GM12878 (cell line): ENCODE results near the gene WDR41. TPM values are rescaled to one million over a fixed set of nuclear protein-coding genes. Genes with fewer than 3 reads are reported as not detected.

Experiments
- CREB1 ChIP-seq: IDR thresholded peaks from 2 replicates; pipeline ENCODE4 v1.6.1; 2012; ENCODE audit warnings: low read depth, mild to moderate bottlenecking, inconsistent platforms
- DPF2 ChIP-seq: fragments of 450-650 bp; IDR thresholded peaks from 2 replicates; pipeline ENCODE4 v1.6.1; 2017; ENCODE audit warnings: mild to moderate bottlenecking
- HDAC6 ChIP-seq: fragments of 200-600 bp; sonication (generic); IDR thresholded peaks from one replicate; pipeline ENCODE4 v1.8.0; 2017; ENCODE audit warnings: antibody characterized with exemption; ENCODE audit not compliant: unreplicated experiment
- IKZF2 ChIP-seq, 2 experiments: fragments of 450-650 bp; IDR thresholded peaks; 2 replicates each; pipeline ENCODE4 v1.6.1; 2017; ENCODE audit warnings: mild to moderate bottlenecking in 2 of 2, moderate library complexity in 2 of 2
- NRF1 ChIP-seq: conservative IDR thresholded peaks from 2 replicates; pipeline ENCODE4 v1.6.1; 2011; ENCODE audit warnings: mild to moderate bottlenecking, low read depth, low read length, improper control_type of control experiment
- RBBP5 ChIP-seq: fragments of 200-600 bp; sonication (generic); conservative IDR thresholded peaks from 2 replicates; pipeline ENCODE4 v1.6.1; 2016
- polyA plus RNA-seq, 11 experiments: library from polyadenylated mRNA; depleted of rRNA in 4 of 11; unstranded in 6 of 11; stranded (reverse) in 5 of 11; fragments of >200 nt; fragmentation: Nextera tagmentation in 4 of 11; fragmentation: Illumina TruSeq in 1 of 11; extraction: Ambion mirVana in 4 of 11; extraction: Trizol in 1 of 11; gene quantifications; 1 replicate in 1 of 11; 2 replicates in 10 of 11; pipeline versions ENCODE4 v1.2.1 to v1.2.3, GENCODE V29; 2011 to 2016; ENCODE audit warnings: inconsistent platforms in 2 of 11, missing spikeins in 2 of 11, low read depth in 1 of 11
- total RNA-seq, 4 experiments: library from RNA; depleted of rRNA in 3 of 4; stranded (reverse); fragments of >200 nt in 3 of 4; fragmentation: Illumina TruSeq in 1 of 4; extraction: Trizol in 1 of 4; gene quantifications; 2 replicates each; pipeline versions ENCODE4 v1.2.1 to v1.2.3, GENCODE V29; 2013 to 2021
- TF ChIP-seq, protein P1 (sequence below): IDR thresholded peaks from 2 replicates; pipeline ENCODE4 v1.6.1; 2012; ENCODE audit warnings: improper control_type of control experiment, low read depth, low read length; ENCODE audit not compliant: insufficient replicate concordance
- TF ChIP-seq, protein P2 (sequence below), 3 experiments: IDR thresholded peaks in 2 of 3; conservative IDR thresholded peaks in 1 of 3; 2 replicates each; pipeline ENCODE4 v1.5.1; 2011; ENCODE audit warnings: low read depth in 3 of 3, low read length in 3 of 3, mild to moderate bottlenecking in 3 of 3, control low read depth in 2 of 3, moderate library complexity in 2 of 3, inconsistent platforms in 1 of 3, mixed read lengths in 1 of 3; ENCODE audit not compliant: control insufficient read depth in 2 of 3, insufficient read depth in 1 of 3; ENCODE audit errors: extremely low read depth in 1 of 3
- TF ChIP-seq, protein P3 (sequence below): fragments of 450-650 bp; IDR thresholded peaks from 2 replicates; pipeline ENCODE4 v1.6.1; 2017; ENCODE audit warnings: borderline replicate concordance
- TF ChIP-seq, protein P4 (sequence below): fragments of 450-650 bp; IDR thresholded peaks from 2 replicates; pipeline ENCODE4 v1.6.1; 2017; ENCODE audit warnings: mild to moderate bottlenecking, moderate library complexity

Gene WDR41
- total and polyA plus RNA-seq, 10 of the 15 experiments (the other 5 are each of a cell fraction or from before 2014, with no cell fraction given), result 60.0 to 124 (median 84.4) TPM

DNA sequence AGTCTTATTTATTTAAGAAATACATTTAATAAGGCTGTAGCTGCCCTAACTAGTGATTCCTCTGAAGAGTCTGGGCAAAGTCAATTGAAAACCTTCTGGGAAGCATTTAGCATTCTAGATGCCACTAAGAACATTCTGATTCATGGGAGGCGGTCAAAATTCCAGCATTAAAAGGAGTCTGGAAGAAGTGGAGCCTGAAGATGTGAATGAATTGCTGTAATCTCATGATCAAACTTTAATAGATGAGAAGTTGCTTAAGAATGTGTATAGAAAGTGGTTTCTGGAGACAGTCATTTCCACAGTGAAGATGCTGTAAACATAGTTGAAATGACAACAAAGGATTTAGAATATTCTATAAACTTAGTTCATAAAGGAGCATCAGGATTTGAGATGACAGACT, 61.4 kb downstream of the WDR41 start (continued):
- TF ChIP-seq, protein P1, sequence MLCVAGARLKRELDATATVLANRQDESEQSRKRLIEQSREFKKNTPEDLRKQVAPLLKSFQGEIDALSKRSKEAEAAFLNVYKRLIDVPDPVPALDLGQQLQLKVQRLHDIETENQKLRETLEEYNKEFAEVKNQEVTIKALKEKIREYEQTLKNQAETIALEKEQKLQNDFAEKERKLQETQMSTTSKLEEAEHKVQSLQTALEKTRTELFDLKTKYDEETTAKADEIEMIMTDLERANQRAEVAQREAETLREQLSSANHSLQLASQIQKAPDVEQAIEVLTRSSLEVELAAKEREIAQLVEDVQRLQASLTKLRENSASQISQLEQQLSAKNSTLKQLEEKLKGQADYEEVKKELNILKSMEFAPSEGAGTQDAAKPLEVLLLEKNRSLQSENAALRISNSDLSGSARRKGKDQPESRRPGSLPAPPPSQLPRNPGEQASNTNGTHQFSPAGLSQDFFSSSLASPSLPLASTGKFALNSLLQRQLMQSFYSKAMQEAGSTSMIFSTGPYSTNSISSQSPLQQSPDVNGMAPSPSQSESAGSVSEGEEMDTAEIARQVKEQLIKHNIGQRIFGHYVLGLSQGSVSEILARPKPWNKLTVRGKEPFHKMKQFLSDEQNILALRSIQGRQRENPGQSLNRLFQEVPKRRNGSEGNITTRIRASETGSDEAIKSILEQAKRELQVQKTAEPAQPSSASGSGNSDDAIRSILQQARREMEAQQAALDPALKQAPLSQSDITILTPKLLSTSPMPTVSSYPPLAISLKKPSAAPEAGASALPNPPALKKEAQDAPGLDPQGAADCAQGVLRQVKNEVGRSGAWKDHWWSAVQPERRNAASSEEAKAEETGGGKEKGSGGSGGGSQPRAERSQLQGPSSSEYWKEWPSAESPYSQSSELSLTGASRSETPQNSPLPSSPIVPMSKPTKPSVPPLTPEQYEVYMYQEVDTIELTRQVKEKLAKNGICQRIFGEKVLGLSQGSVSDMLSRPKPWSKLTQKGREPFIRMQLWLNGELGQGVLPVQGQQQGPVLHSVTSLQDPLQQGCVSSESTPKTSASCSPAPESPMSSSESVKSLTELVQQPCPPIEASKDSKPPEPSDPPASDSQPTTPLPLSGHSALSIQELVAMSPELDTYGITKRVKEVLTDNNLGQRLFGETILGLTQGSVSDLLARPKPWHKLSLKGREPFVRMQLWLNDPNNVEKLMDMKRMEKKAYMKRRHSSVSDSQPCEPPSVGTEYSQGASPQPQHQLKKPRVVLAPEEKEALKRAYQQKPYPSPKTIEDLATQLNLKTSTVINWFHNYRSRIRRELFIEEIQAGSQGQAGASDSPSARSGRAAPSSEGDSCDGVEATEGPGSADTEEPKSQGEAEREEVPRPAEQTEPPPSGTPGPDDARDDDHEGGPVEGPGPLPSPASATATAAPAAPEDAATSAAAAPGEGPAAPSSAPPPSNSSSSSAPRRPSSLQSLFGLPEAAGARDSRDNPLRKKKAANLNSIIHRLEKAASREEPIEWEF, result no peak
- no peak for TF ChIP-seq IKZF2 (IDR thresholded peaks at IDR 0.05)
- TF ChIP-seq HDAC6, result no peak
- TF ChIP-seq, protein P2, sequence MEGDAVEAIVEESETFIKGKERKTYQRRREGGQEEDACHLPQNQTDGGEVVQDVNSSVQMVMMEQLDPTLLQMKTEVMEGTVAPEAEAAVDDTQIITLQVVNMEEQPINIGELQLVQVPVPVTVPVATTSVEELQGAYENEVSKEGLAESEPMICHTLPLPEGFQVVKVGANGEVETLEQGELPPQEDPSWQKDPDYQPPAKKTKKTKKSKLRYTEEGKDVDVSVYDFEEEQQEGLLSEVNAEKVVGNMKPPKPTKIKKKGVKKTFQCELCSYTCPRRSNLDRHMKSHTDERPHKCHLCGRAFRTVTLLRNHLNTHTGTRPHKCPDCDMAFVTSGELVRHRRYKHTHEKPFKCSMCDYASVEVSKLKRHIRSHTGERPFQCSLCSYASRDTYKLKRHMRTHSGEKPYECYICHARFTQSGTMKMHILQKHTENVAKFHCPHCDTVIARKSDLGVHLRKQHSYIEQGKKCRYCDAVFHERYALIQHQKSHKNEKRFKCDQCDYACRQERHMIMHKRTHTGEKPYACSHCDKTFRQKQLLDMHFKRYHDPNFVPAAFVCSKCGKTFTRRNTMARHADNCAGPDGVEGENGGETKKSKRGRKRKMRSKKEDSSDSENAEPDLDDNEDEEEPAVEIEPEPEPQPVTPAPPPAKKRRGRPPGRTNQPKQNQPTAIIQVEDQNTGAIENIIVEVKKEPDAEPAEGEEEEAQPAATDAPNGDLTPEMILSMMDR (IDR thresholded peaks at IDR 0.05 in 2 of 3, conservative IDR thresholded peaks at IDR 0.05 in 1 of 3; ENCODE audit: control insufficient read depth in 2 of 3, extremely low read depth in 1 of 3, insufficient read depth in 1 of 3, low read depth in 3 of 3, low read length in 3 of 3), result no peak
- no peak for TF ChIP-seq RBBP5
- TF ChIP-seq CREB1, result no peak
- no peak for TF ChIP-seq NRF1
- TF ChIP-seq, protein P3, sequence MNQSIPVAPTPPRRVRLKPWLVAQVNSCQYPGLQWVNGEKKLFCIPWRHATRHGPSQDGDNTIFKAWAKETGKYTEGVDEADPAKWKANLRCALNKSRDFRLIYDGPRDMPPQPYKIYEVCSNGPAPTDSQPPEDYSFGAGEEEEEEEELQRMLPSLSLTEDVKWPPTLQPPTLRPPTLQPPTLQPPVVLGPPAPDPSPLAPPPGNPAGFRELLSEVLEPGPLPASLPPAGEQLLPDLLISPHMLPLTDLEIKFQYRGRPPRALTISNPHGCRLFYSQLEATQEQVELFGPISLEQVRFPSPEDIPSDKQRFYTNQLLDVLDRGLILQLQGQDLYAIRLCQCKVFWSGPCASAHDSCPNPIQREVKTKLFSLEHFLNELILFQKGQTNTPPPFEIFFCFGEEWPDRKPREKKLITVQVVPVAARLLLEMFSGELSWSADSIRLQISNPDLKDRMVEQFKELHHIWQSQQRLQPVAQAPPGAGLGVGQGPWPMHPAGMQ, result no peak
- TF ChIP-seq, protein P4, sequence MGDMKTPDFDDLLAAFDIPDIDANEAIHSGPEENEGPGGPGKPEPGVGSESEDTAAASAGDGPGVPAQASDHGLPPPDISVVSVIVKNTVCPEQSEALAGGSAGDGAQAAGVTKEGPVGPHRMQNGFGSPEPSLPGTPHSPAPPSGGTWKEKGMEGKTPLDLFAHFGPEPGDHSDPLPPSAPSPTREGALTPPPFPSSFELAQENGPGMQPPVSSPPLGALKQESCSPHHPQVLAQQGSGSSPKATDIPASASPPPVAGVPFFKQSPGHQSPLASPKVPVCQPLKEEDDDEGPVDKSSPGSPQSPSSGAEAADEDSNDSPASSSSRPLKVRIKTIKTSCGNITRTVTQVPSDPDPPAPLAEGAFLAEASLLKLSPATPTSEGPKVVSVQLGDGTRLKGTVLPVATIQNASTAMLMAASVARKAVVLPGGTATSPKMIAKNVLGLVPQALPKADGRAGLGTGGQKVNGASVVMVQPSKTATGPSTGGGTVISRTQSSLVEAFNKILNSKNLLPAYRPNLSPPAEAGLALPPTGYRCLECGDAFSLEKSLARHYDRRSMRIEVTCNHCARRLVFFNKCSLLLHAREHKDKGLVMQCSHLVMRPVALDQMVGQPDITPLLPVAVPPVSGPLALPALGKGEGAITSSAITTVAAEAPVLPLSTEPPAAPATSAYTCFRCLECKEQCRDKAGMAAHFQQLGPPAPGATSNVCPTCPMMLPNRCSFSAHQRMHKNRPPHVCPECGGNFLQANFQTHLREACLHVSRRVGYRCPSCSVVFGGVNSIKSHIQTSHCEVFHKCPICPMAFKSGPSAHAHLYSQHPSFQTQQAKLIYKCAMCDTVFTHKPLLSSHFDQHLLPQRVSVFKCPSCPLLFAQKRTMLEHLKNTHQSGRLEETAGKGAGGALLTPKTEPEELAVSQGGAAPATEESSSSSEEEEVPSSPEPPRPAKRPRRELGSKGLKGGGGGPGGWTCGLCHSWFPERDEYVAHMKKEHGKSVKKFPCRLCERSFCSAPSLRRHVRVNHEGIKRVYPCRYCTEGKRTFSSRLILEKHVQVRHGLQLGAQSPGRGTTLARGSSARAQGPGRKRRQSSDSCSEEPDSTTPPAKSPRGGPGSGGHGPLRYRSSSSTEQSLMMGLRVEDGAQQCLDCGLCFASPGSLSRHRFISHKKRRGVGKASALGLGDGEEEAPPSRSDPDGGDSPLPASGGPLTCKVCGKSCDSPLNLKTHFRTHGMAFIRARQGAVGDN, result no peak
- no peak for TF ChIP-seq DPF2
